GM18861 (cell line): ENCODE results near the gene TICAM2.

Source experiments
- ATAC-seq: cut with Tn5 transposase; IDR thresholded peaks from one replicate; pipeline ENCODE4 v1.9.1; 2021; ENCODE audit not compliant: unreplicated experiment

TICAM2 gene

DNA sequence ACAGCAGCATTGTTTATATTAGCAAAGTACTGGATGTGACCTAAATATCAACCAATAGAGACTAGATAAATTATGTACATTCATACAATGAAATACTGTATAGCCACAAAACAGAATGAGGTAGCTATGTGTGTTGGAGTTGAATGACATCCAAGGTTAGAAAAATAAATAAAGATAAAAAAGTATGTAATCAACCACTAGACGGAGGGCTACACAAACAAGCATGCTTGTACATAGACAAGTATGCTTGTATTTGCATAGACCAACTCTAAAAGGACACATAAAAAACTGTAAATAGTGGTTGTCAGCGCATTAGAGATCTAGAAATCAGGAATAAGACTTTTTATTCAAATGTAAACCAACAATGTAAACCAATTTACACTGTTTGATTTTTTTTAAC, 60.7 kb downstream of the TICAM2 start:
- ATAC-seq = no peak

DNA sequence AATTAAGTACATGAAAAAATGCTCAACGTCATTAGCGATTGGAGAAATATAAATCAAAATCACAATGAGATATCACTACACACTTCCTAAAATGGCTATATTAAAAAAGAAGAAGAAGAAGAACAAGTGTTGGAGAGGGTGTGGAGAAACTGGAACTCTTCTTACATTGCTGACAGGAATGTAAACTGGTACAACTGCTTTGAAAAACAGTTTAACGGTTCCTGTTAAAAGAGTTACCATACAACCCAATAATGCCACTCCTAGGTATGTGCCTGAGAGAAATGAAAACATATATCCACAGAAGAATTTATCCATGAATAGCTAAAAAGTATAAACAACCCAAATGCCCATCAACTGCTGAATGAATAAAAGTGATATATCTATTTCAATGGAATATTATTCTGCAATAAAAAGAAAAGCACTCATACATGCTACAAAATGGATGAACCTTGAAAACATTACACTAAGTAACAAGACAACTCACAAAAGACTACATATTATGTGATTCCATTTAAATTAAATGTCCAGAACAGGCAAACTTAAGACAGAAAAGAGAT, 66.7 kb downstream of the TICAM2 start:
- no peak for ATAC-seq

DNA sequence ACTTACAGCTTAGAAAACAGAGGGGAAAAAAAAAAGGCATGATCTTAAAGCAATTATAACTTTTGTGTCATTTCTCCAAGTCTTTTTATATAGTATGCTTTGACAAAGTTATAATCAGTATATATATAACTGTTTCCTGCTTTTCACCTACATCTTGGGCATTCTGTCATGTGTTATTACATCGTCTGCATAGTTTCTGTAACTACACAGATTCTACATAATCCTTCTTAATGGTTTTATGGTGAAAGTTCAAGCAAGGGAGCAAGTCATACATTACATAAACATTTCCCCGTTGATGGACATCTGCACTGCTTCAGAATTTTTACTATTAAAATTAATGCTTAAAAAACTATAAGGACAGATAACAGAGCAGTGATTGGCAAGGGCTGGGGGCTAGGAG, 69.8 kb downstream of the TICAM2 start:
- ATAC-seq = no peak

DNA sequence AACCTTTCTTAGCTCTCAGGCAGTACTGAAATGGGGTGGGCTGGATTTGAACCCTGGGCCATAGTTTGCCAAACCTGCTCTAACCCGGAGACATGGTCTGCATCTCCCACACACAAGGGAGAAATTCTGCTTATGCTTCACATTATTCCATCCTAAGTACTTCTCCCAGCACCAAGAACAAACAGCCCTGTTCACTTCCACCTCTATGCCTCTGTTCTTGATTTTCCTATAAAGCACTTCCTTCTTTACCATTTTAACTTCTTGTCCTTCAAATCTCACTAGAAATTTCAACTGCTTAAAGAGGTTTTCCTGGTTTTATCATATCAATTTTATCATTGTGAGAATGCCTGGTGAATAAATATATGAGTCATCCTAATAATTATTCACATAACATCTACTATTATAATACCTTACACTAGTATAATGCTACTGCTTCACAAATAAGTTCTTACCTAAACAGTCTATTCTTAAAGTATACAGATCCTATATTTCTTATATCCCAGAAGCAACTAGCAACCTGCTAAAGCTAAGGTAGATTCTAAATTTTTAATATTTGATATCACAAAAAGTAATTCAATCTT, 70.4 kb downstream of the TICAM2 start:
- ATAC-seq = no peak

DNA sequence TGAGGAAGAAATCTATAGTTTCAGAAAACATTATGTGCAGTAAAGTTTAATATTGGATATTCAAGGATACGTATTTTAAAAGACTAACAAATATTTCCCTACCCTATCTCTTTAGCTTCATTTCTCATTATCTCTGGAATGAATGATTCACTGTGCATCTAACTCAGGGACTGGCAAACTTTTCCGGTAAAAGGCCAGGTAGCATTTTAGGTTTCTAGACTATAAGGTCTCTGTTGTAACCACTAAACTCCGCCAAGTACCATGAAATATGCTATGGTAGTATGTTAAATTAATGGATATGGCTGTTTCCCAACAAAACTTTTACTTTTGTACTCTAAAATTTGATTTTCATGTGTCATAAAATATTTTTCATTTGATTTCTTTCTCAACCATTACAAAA, 70.9 kb downstream of the TICAM2 start:
- ATAC-seq = no peak

DNA sequence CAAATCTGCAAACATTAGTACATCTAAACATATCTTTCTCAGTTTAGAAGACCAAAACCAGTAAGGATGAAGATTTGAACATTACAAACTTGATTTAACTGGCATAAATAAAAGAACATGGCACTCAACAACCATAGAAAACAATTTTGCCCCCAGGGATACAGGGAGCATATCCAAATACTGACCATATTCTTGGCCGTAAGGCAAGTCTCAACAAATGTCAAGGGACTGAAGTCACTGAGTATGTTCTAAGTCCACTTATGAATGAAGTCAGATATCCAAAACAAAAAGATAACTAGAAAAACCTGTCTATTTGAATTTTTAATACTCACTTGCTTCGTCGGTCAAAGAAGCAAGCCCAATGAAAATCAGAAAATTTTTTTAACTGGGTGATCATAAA, 71.9 kb downstream of the TICAM2 start:
- no peak for ATAC-seq
